HepG2 (cell line): ENCODE data around the gene ANKRD55.

Experiments used
- HIVEP1 ChIP-seq: sonication (generic); formaldehyde crosslinking; IDR thresholded peaks from 2 replicates; pipeline ENCODE4 v1.4.0; 2020; ENCODE audit warnings: mild to moderate bottlenecking, missing genetic modification reagents
- MTA3 ChIP-seq: sonication (generic); formaldehyde crosslinking; IDR thresholded peaks from 2 replicates; pipeline ENCODE4 v1.4.0; 2020; ENCODE audit warnings: missing genetic modification reagents
- TCF7L2 ChIP-seq: IDR thresholded peaks from 2 replicates; pipeline ENCODE4 v1.6.1; 2011; ENCODE audit warnings: mild to moderate bottlenecking, low read depth, low read length, moderate library complexity
- YEATS4 ChIP-seq: sonication (generic); formaldehyde crosslinking; IDR thresholded peaks from 2 replicates; pipeline ENCODE4 v1.4.0; 2020; ENCODE audit warnings: missing genetic modification reagents, borderline replicate concordance
- ZNF33A ChIP-seq: sonication (generic); formaldehyde crosslinking; IDR thresholded peaks from 2 replicates; pipeline ENCODE4 v1.5.1; 2020; ENCODE audit warnings: missing genetic modification reagents, mild to moderate bottlenecking, moderate library complexity, borderline replicate concordance
- TF ChIP-seq, protein P1 (sequence below): IDR thresholded peaks from 2 replicates; pipeline ENCODE4 v1.4.0; 2020; ENCODE audit warnings: mild to moderate bottlenecking, missing genetic modification reagents
- TF ChIP-seq, protein P2 (sequence below): sonication (generic); formaldehyde crosslinking; IDR thresholded peaks from 2 replicates; pipeline ENCODE4 v1.5.0; 2020; ENCODE audit warnings: mild to moderate bottlenecking, missing genetic modification reagents, moderate library complexity

DNA sequence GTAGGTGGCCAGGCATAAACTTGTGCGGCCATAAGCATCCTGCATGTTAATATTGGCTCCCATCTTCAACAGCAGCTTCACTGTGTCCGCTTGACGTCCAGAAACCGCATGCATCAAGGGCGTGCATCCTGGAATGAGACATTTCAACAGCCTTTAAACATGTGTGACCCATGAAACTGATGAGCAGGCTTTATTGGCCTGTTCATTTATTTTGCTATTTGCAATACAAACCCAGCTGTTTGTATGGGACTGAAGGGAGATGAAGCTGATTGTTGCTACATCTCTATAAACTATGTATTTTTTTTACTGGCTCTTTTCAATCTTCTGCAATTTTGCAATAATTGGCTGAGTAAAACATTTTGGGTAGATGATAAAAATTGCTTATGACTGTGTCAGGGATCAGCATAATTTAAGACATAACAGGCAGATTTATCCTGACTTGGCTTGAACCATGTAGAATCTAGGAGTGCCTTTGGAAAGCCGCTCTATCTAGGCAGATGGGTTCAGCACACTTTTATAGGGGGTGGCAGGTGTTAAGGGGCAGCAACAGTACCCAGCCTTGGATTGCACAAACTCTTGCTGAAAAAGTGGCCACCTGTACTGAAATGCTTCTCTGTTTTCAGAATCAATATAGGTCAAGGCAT is 56.9 kb downstream of the ANKRD55 start:
- TF ChIP-seq, protein P1, sequence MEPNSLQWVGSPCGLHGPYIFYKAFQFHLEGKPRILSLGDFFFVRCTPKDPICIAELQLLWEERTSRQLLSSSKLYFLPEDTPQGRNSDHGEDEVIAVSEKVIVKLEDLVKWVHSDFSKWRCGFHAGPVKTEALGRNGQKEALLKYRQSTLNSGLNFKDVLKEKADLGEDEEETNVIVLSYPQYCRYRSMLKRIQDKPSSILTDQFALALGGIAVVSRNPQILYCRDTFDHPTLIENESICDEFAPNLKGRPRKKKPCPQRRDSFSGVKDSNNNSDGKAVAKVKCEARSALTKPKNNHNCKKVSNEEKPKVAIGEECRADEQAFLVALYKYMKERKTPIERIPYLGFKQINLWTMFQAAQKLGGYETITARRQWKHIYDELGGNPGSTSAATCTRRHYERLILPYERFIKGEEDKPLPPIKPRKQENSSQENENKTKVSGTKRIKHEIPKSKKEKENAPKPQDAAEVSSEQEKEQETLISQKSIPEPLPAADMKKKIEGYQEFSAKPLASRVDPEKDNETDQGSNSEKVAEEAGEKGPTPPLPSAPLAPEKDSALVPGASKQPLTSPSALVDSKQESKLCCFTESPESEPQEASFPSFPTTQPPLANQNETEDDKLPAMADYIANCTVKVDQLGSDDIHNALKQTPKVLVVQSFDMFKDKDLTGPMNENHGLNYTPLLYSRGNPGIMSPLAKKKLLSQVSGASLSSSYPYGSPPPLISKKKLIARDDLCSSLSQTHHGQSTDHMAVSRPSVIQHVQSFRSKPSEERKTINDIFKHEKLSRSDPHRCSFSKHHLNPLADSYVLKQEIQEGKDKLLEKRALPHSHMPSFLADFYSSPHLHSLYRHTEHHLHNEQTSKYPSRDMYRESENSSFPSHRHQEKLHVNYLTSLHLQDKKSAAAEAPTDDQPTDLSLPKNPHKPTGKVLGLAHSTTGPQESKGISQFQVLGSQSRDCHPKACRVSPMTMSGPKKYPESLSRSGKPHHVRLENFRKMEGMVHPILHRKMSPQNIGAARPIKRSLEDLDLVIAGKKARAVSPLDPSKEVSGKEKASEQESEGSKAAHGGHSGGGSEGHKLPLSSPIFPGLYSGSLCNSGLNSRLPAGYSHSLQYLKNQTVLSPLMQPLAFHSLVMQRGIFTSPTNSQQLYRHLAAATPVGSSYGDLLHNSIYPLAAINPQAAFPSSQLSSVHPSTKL (CRISPR knock-in tag) = no peak
- TF ChIP-seq, protein P2, sequence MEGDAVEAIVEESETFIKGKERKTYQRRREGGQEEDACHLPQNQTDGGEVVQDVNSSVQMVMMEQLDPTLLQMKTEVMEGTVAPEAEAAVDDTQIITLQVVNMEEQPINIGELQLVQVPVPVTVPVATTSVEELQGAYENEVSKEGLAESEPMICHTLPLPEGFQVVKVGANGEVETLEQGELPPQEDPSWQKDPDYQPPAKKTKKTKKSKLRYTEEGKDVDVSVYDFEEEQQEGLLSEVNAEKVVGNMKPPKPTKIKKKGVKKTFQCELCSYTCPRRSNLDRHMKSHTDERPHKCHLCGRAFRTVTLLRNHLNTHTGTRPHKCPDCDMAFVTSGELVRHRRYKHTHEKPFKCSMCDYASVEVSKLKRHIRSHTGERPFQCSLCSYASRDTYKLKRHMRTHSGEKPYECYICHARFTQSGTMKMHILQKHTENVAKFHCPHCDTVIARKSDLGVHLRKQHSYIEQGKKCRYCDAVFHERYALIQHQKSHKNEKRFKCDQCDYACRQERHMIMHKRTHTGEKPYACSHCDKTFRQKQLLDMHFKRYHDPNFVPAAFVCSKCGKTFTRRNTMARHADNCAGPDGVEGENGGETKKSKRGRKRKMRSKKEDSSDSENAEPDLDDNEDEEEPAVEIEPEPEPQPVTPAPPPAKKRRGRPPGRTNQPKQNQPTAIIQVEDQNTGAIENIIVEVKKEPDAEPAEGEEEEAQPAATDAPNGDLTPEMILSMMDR (CRISPR knock-in tag) = no peak
- TF ChIP-seq MTA3 = no peak
- TF ChIP-seq HIVEP1 (CRISPR knock-in tag) = no peak
- no peak for TF ChIP-seq YEATS4
- no peak for TF ChIP-seq TCF7L2
- no peak for TF ChIP-seq ZNF33A
